Measurements from ENCODE around the gene CFAP52.

DNA sequence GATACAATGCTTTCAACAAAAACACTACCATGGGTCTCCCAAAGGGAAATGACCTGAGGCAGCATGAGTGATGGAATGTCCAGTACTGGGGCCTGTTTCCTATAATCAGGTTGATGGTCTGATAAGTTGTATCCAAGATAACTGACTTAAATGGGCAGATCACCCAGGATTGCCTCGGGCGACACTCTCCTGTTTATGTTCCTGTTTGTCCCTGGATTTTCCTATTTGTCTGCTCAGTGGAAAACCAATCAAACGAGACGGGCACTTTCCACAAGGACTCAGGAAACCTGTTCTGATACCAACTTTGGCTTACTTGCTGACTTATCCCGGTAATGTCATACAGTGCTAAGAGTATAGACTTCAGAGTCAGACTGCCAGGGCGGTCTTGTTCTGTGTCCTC, 96.2 kb downstream of the CFAP52 start:
- no peak for TF ChIP-seq POLR2AphosphoS5 (IDR thresholded peaks at IDR 0.05; ENCODE audit: low read depth)
- TF ChIP-seq, protein P1, sequence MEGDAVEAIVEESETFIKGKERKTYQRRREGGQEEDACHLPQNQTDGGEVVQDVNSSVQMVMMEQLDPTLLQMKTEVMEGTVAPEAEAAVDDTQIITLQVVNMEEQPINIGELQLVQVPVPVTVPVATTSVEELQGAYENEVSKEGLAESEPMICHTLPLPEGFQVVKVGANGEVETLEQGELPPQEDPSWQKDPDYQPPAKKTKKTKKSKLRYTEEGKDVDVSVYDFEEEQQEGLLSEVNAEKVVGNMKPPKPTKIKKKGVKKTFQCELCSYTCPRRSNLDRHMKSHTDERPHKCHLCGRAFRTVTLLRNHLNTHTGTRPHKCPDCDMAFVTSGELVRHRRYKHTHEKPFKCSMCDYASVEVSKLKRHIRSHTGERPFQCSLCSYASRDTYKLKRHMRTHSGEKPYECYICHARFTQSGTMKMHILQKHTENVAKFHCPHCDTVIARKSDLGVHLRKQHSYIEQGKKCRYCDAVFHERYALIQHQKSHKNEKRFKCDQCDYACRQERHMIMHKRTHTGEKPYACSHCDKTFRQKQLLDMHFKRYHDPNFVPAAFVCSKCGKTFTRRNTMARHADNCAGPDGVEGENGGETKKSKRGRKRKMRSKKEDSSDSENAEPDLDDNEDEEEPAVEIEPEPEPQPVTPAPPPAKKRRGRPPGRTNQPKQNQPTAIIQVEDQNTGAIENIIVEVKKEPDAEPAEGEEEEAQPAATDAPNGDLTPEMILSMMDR (IDR thresholded peaks at IDR 0.05; ENCODE audit: insufficient read depth, low read length) = no peak

Data from HL-60 (cell line).